SK-MEL-5 (cell line): ENCODE results near the gene ARHGAP42. TPM values are rescaled to one million over a fixed set of nuclear protein-coding genes. Genes with fewer than 3 reads are reported as not detected.

ENCODE experiments used
- DNase-seq: peaks from one replicate; pipeline ENCODE4 v3.0.0-alpha.2; 2016; ENCODE audit warnings: low read depth, low spot score
- in situ Hi-C: cut with HindIII; loops from 2 replicates; pipeline ENCODE4 v1.10.0; 2016; ENCODE audit warnings: low sequenced_read_pairs, high pct_unique_total_duplicates, low pct_unique_long_range_greater_than_20kb
- total RNA-seq: library from RNA; depleted of rRNA; stranded (reverse); fragments of >200 nt; shearing (Covaris generic); gene quantifications from 2 replicates; pipeline ENCODE4 v1.2.3, GENCODE V29; 2014

Gene ARHGAP42
- total RNA-seq, 1 experiment from 2014 or later = 18.3 TPM

DNA sequence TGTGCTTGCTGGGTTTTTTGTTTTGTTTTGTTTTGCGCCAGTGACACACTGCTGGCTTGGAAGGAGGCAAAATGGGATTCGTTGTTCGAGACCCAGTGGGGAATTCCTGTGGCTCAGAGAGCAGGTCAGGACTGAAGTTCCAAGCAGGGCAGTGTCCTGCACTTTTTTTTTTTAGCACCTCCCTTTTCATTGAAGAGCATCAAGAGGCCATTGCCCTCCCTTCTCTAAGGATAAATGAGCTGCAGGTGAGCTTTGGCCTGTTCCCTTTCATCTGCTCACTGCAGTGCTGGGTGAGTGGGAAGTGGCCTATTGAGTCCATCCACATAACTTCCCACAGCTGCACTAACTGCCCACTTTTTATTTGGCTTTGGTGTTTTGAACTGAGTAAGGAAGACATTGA lies 87.8 kb downstream of the ARHGAP42 start:
- in situ Hi-C loops = no loop called here
- no peak for DNase-seq

- in situ Hi-C loops = no loop called here
- DNase-seq = no peak
Observed at GRCh38 chr11:100776212-100776896, 89.3 kb downstream of the ARHGAP42 start.

- DNase-seq = no peak
- in situ Hi-C loops = no loop called here
Observed at GRCh38 chr11:100777103-100777502, 90.0 kb downstream of the ARHGAP42 start.

DNA sequence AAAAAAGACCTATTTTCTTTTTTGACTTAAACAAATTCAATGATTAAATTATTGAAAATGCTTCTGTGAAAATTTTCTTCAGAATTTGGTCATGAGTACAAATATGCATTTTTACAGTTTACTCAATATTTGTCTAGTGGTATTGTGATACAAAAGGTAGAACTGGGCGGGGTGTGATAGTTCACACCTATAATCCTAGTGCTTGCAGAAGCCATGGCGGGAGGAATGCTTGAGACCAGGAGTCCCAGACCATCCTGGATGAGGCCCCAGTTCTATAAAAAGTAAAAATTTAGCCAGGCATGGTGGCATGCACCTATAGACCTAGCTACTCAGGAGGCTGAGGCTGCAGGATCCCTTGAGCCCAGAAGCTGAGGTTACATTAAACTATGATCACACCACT lies 90.6 kb downstream of the ARHGAP42 start:
- no peak for DNase-seq
- in situ Hi-C loops = no loop called here

GRCh38 chr11:100778166-100778785 lies 91.2 kb downstream of the ARHGAP42 start:
- in situ Hi-C loops = no loop called here

GRCh38 chr11:100780470-100780869 lies 93.4 kb downstream of the ARHGAP42 start:
- in situ Hi-C loops = no loop called here
- no peak for DNase-seq

More at GRCh38 chr11:100778166-100778785, 91.2 kb downstream of the ARHGAP42 start:
- no peak for DNase-seq

DNA sequence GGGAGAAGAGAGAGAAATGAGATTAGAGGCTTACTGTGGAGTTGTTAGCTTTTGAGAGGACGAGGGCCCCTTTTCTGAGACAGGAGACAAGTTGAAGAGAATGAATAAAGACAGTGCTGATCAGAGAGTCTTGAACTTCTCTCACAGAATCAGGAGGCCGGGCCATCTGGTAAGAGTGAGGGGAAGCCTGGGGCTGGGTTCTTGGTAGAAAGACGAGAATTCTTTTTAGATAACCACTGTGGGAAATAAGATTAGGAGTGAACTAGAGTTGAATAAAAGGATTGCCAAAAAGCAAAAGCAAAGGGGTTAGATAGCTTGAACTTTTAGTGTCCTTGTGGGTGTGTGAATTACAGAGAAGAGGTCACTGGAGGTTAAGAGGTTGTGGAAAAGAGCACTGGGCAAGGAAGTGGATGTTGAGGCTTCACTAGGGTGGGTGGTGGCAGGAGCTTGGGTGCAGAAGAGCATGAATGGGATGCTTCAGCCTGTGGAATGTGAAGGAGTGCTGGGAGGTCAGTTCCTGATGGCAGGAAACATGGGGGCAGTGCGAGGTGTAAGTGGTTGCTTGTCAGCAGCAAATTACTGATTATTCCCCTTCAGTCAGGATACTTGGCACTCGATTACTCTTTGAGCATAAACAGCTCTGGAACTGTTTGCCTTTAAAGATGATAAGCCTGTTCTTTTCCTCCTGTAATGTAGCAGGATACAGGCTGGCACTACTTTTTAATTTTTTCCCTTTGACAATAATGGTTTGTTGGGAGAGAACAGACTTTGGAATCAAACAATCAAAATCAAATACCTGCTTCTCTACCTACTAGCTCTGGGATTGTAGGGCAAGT lies 98.3 kb downstream of the ARHGAP42 start:
- no peak for DNase-seq
- in situ Hi-C loops = no loop called here

DNA sequence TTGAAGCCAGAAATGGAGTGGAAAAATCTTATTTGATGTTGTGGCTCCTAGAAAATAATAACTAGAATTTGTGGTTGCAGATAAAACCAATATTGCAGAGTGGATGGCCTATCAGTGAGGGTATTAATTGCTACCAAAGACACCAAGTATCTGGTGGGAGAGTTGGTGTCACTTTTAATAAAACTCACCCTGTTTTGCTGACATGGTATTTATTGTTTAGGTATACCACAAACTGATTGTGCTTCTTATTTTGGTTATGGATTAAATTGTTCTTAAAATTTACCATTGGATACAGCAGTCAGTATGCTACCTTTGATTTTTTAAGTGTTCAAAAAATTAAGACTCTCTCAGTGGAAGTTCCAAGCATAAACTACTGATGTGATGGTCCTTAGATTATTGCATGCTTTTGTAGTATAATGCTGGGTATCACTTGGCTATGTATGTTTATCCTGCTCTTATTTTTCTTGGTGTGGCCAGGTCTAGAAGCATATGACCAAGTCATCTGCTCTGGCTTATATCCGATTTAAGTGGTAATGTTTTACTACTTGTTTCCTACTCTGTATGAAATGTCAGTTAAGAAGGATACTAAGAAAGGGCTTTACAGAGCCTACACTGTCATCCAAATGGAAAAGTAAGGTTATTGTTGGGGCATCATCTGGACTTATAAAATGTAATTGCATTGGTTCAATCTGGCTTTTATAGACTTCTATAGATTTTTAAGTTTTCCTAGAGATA lies 101.6 kb downstream of the ARHGAP42 start:
- in situ Hi-C loops = no loop called here
- DNase-seq = no peak

DNA sequence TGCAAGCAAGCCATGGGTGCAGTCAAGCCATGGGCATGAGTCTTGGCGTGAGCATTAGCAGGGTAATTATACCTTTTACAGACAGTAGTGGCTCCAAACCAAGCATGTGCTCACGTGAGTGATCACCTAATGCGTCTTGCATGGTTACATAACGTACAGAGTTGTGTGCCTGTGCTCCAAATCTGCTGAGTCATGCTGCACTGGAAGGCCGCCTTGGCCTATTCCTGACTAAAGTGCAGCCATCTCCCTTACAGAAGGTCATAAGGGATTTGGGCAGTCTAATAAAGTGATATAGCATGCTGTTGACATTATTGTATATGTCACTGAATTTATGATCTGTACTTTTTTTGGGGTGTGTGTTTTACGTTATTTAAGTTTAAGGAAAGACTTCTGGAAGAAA lies 102.4 kb downstream of the ARHGAP42 start:
- DNase-seq = no peak
- in situ Hi-C loops = no loop called here

- in situ Hi-C loops = no loop called here
Observed at GRCh38 chr11:100790073-100790472, 103.0 kb downstream of the ARHGAP42 start.

GRCh38 chr11:100791103-100791502 lies 104.0 kb downstream of the ARHGAP42 start:
- in situ Hi-C loops = no loop called here
- no peak for DNase-seq

More at GRCh38 chr11:100790073-100790472, 103.0 kb downstream of the ARHGAP42 start:
- DNase-seq = no peak

GRCh38 chr11:100791860-100792259 lies 104.8 kb downstream of the ARHGAP42 start:
- DNase-seq = peak; percentile 36
- in situ Hi-C loops = no loop called here

- no peak for DNase-seq
- in situ Hi-C loops = no loop called here
Observed at GRCh38 chr11:100793525-100793924, 106.4 kb downstream of the ARHGAP42 start.

- in situ Hi-C loops = no loop called here
Observed at GRCh38 chr11:100794446-100794845, 107.4 kb downstream of the ARHGAP42 start.

DNA sequence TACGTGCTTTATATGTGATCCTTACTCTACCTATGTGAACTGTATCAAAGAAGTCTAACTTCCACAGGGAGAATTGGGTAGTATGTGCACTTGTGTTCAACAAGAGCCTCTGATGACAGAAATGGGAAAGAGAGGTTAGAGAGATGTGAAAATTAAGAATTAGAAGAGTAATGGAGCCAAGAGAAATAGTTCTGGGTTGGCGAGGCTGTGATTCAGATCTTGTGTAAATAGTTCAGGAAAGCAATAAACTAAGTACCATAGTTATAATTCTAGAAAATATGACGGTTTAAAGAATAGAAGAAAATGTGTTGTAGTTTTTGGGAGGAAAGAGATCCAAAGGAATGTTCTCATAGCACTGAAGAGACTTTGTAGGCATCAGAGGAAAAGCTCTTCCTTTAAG lies 112.4 kb downstream of the ARHGAP42 start:
- in situ Hi-C loops = no loop called here
- DNase-seq = no peak

More at GRCh38 chr11:100794446-100794845, 107.4 kb downstream of the ARHGAP42 start:
- no peak for DNase-seq

- in situ Hi-C loops = no loop called here
- no peak for DNase-seq
Observed at GRCh38 chr11:100800202-100800601, 113.1 kb downstream of the ARHGAP42 start.

GRCh38 chr11:100801225-100801999 lies 114.3 kb downstream of the ARHGAP42 start:
- in situ Hi-C loops = no loop called here
- DNase-seq = no peak
